Prostate gland (tissue), 2 donors: ENCODE results near the gene GLI2.

ENCODE experiments used
- CTCF ChIP-seq, 4 experiments: fragments of 200-600 bp in 2 of 4; fragments of 450-650 bp in 2 of 4; sonication (generic) in 2 of 4; IDR thresholded peaks; 1 replicate in 3 of 4; 2 replicates in 1 of 4; pipeline ENCODE4 v1.5.1; 2016 to 2019; ENCODE audit warnings: antibody characterized with exemption in 4 of 4, mild to moderate bottlenecking in 2 of 4, moderate library complexity in 2 of 4
- POLR2A ChIP-seq: fragments of 450-650 bp; IDR thresholded peaks from one replicate; pipeline ENCODE4 v1.6.1; 2016; ENCODE audit warnings: antibody characterized with exemption, mild to moderate bottlenecking

- TF ChIP-seq POLR2A (no peak), CTCF (IDR thresholded peaks at IDR 0.05) (no peak)
Measured at GRCh38 chr2:120765678-120766469, 30.2 kb downstream of the GLI2 start.
